H9 (cell line): ENCODE measurements around the gene MRAS. TPM values are rescaled to one million over a fixed set of nuclear protein-coding genes. Genes with fewer than 3 reads are reported as not detected.
A peak's percentile ranks its signal among the peaks of the same experiment; 100 is the strongest.

Source experiments
- DNase-seq: peaks from one replicate; pipeline ENCODE4 v3.0.0-alpha.2; 2017
- H2AFZ ChIP-seq: one replicate; pipeline ENCODE4 v1.6.1; 2013; ENCODE audit warnings: mild to moderate bottlenecking, low read length, control low read depth, moderate library complexity
- H2AK5ac ChIP-seq: 2 replicates; pipeline ENCODE4 v1.6.1; 2013; ENCODE audit warnings: low read length, control low read depth, mixed read lengths; ENCODE audit not compliant: insufficient read length
- H2BK120ac ChIP-seq: one replicate; pipeline ENCODE4 v1.6.1; 2013; ENCODE audit warnings: low read depth, mild to moderate bottlenecking, low read length, control low read depth, inconsistent platforms; ENCODE audit not compliant: poor library complexity, severe bottlenecking
- H2BK12ac ChIP-seq: 2 replicates; pipeline ENCODE4 v1.6.1; 2013; ENCODE audit warnings: low read length, control low read depth, mixed read lengths, low read depth; ENCODE audit not compliant: insufficient read length
- H2BK15ac ChIP-seq: 2 replicates; pipeline ENCODE4 v1.6.1; 2013; ENCODE audit warnings: low read depth, low read length, control low read depth
- H2BK20ac ChIP-seq: one replicate; pipeline ENCODE4 v1.6.1; 2013; ENCODE audit warnings: low read depth, mild to moderate bottlenecking, low read length, control low read depth, inconsistent platforms; ENCODE audit not compliant: poor library complexity, severe bottlenecking
- H2BK5ac ChIP-seq: 2 replicates; pipeline ENCODE4 v1.6.1; 2013; ENCODE audit warnings: low read length, control low read depth, mixed read lengths; ENCODE audit not compliant: insufficient read length
- H3K14ac ChIP-seq: 2 replicates; pipeline ENCODE4 v1.6.1; 2013; ENCODE audit warnings: low read length, control low read depth; ENCODE audit not compliant: insufficient read depth
- H3K18ac ChIP-seq: 2 replicates; pipeline ENCODE4 v1.6.1; 2013; ENCODE audit warnings: low read depth, mild to moderate bottlenecking, mixed read lengths, low read length, control low read depth; ENCODE audit not compliant: insufficient read length
- H3K23ac ChIP-seq: 2 replicates; pipeline ENCODE4 v1.6.1; 2013; ENCODE audit warnings: low read length, control low read depth, mixed read lengths, low read depth; ENCODE audit not compliant: insufficient read length
- H3K23me2 ChIP-seq: 2 replicates; pipeline ENCODE4 v1.6.1; 2013; ENCODE audit warnings: low read depth, mild to moderate bottlenecking, mixed read lengths, low read length, control low read depth; ENCODE audit not compliant: insufficient read length, poor library complexity, severe bottlenecking
- H3K27ac ChIP-seq: 2 replicates; pipeline ENCODE4 v1.5.1; 2013; ENCODE audit warnings: low read length, control low read depth, mixed read lengths, low read depth; ENCODE audit not compliant: insufficient read length
- H3K27me3 ChIP-seq: 2 replicates; pipeline ENCODE4 v1.6.1; 2013; ENCODE audit warnings: low read length, control low read depth, inconsistent platforms; ENCODE audit not compliant: insufficient read depth
- H3K4ac ChIP-seq: 2 replicates; pipeline ENCODE4 v1.6.1; 2013; ENCODE audit warnings: low read depth, mild to moderate bottlenecking, control low read depth, inconsistent platforms, low read length, moderate library complexity
- H3K4me1 ChIP-seq: 2 replicates; pipeline ENCODE4 v1.6.1; 2013; ENCODE audit warnings: low read length, control low read depth, inconsistent platforms; ENCODE audit not compliant: insufficient read depth
- H3K4me2 ChIP-seq: 2 replicates; pipeline ENCODE4 v1.6.1; 2013; ENCODE audit warnings: low read length, control low read depth, mixed read lengths; ENCODE audit not compliant: insufficient read length, insufficient read depth
- H3K56ac ChIP-seq: 2 replicates; pipeline ENCODE4 v1.6.1; 2013; ENCODE audit warnings: low read depth, mild to moderate bottlenecking, mixed read lengths, low read length, control low read depth; ENCODE audit not compliant: insufficient read length
- H3K79me1 ChIP-seq: 2 replicates; pipeline ENCODE4 v1.6.1; 2013; ENCODE audit warnings: low read depth, mild to moderate bottlenecking, moderate library complexity, low read length, control low read depth, inconsistent platforms; ENCODE audit not compliant: insufficient read depth, poor library complexity, severe bottlenecking
- H3K79me2 ChIP-seq: 2 replicates; pipeline ENCODE4 v1.6.1; 2013; ENCODE audit warnings: low read length, control low read depth, inconsistent platforms; ENCODE audit not compliant: insufficient read depth
- H3K9ac ChIP-seq: 2 replicates; pipeline ENCODE4 v1.6.1; 2013; ENCODE audit warnings: low read length, control low read depth, mixed read lengths; ENCODE audit not compliant: insufficient read length; ENCODE audit errors: extremely low read depth
- H3K9me3 ChIP-seq: one replicate; pipeline ENCODE4 v1.6.1; 2013; ENCODE audit warnings: low read depth, low read length, inconsistent platforms; ENCODE audit not compliant: control insufficient read depth
- H3T11ph ChIP-seq: one replicate; pipeline ENCODE4 v1.6.1; 2013; ENCODE audit warnings: mild to moderate bottlenecking, low read length, control low read depth, inconsistent platforms
- H4K20me1 ChIP-seq: one replicate; pipeline ENCODE4 v1.6.1; 2013; ENCODE audit not compliant: control insufficient read depth, insufficient read length, insufficient read depth
- H4K5ac ChIP-seq: 2 replicates; pipeline ENCODE4 v1.6.1; 2013; ENCODE audit warnings: low read depth, mild to moderate bottlenecking, mixed read lengths, low read length, control low read depth; ENCODE audit not compliant: insufficient read length
- H4K8ac ChIP-seq: replicated peaks from 2 replicates; pipeline ENCODE4 v1.6.1; 2013; ENCODE audit warnings: low read length, control low read depth, mixed read lengths, low read depth; ENCODE audit not compliant: insufficient read length
- H4K91ac ChIP-seq: 2 replicates; pipeline ENCODE4 v1.6.1; 2013; ENCODE audit warnings: low read depth, mild to moderate bottlenecking, moderate library complexity, mixed read lengths, low read length, control low read depth; ENCODE audit not compliant: insufficient read length
- H3K27ac Mint-ChIP-seq, 3 experiments: 2 replicates in 2 of 3; 3 replicates in 1 of 3; pipeline ENCODE4 v1.8.0; 2020 to 2021; ENCODE audit warnings: mixed read lengths in 3 of 3, mild to moderate bottlenecking in 1 of 3, moderate library complexity in 1 of 3
- H3K27me3 Mint-ChIP-seq: 2 replicates; pipeline ENCODE4 v1.8.0; 2021; ENCODE audit warnings: low read depth, mild to moderate bottlenecking, moderate library complexity, mixed read lengths
- H3K36me3 Mint-ChIP-seq, 3 experiments: 2 replicates in 2 of 3; 3 replicates in 1 of 3; pipeline ENCODE4 v1.8.0; 2020 to 2021; ENCODE audit warnings: low read depth in 3 of 3, mixed read lengths in 3 of 3; ENCODE audit not compliant: insufficient read depth in 1 of 3
- H3K4me1 Mint-ChIP-seq, 2 experiments: 2 replicates each; pipeline ENCODE4 v1.8.0; 2020; ENCODE audit warnings: mixed read lengths in 2 of 2
- H3K4me3 Mint-ChIP-seq, 2 experiments: 2 replicates in 1 of 2; 3 replicates in 1 of 2; pipeline ENCODE4 v1.8.0; 2020 to 2021; ENCODE audit warnings: mild to moderate bottlenecking in 2 of 2, mixed read lengths in 2 of 2, moderate library complexity in 1 of 2
- H3K9me3 Mint-ChIP-seq, 2 experiments: 2 replicates in 1 of 2; 3 replicates in 1 of 2; pipeline ENCODE4 v1.8.0; 2020; ENCODE audit warnings: mild to moderate bottlenecking in 2 of 2, mixed read lengths in 2 of 2, moderate library complexity in 1 of 2
- WGBS: extraction: QIAGEN DNeasy Blood & Tissue Kit; methylation state at CpG from one replicate; pipeline ENCODE4 v1.1.7; 2013; ENCODE audit warnings: missing lambda C conversion rate, low lambda C conversion rate, mixed read lengths; ENCODE audit not compliant: insufficient read length; ENCODE audit errors: extremely low coverage; 5-methylcytosine and 5-hydroxymethylcytosine counted together
- total RNA-seq: library from RNA; stranded (reverse); gene quantifications from 2 replicates; pipeline ENCODE4 v1.2.1, GENCODE V29; 2021
- TF ChIP-seq, protein P1 (sequence below): fragments of 200-600 bp; sonication (generic); conservative IDR thresholded peaks from 3 replicates; pipeline ENCODE4 v1.8.0; 2021; ENCODE audit warnings: antibody characterized with exemption, mild to moderate bottlenecking

MRAS gene
- total RNA-seq, 1 experiment from 2014 or later: 10.9 TPM

GRCh38 chr3:138338244-138338643 lies 10.1 kb upstream of the MRAS start:
- peaks cover 25 to 29% of the 10 kb centered on the region in 2 experiments for H3K4me1 Mint-ChIP-seq
- Histone ChIP-seq H3K4ac (no peak overlapping the region), H3K27me3 (no peaks in the 10 kb centered on the region), H2BK15ac (no peak overlapping the region), H2BK5ac (no peak overlapping the region), H3T11ph (no peak overlapping the region), H3K27ac (no peak overlapping the region), H3K23ac (no peak overlapping the region), H3K9ac (no peak overlapping the region), H3K23me2 (no peaks in the 10 kb centered on the region), H3K18ac (no peak overlapping the region), H3K79me2 (no peaks in the 10 kb centered on the region), H2BK20ac (no peak overlapping the region), H2BK12ac (no peak overlapping the region), H3K9me3 (no peaks in the 10 kb centered on the region), H4K8ac (no peak overlapping the region), H3K79me1 (no peaks in the 10 kb centered on the region), H3K4me2 (no peak overlapping the region), H4K91ac (no peak overlapping the region), H3K14ac (no peak overlapping the region), H2BK120ac (no peak overlapping the region), H4K5ac (no peak overlapping the region), H3K56ac (no peak overlapping the region), H4K20me1 (no peaks in the 10 kb centered on the region), H2AK5ac (no peak overlapping the region), H3K4me1 (peaks cover 11% of the 10 kb centered on the region; the same call in 1 of the 2 replicates), H2AFZ (no peak overlapping the region)
- no peaks in the 10 kb centered on the region for H3K36me3 Mint-ChIP-seq
- H3K4me3 Mint-ChIP-seq: no peak overlapping the region
- H3K9me3 Mint-ChIP-seq: no peaks in the 10 kb centered on the region
- DNase-seq: no peak
- H3K27ac Mint-ChIP-seq: peak overlapping the region in 1 of 3 experiments; percentile 21; a peak in 1 of 7 replicates
- WGBS: no CpG with 5 or more reads among the region's 5 CpGs
- TF ChIP-seq, protein P1, sequence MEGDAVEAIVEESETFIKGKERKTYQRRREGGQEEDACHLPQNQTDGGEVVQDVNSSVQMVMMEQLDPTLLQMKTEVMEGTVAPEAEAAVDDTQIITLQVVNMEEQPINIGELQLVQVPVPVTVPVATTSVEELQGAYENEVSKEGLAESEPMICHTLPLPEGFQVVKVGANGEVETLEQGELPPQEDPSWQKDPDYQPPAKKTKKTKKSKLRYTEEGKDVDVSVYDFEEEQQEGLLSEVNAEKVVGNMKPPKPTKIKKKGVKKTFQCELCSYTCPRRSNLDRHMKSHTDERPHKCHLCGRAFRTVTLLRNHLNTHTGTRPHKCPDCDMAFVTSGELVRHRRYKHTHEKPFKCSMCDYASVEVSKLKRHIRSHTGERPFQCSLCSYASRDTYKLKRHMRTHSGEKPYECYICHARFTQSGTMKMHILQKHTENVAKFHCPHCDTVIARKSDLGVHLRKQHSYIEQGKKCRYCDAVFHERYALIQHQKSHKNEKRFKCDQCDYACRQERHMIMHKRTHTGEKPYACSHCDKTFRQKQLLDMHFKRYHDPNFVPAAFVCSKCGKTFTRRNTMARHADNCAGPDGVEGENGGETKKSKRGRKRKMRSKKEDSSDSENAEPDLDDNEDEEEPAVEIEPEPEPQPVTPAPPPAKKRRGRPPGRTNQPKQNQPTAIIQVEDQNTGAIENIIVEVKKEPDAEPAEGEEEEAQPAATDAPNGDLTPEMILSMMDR: no peak
- peaks cover 2% of the 10 kb centered on the region; the same call in 1 of the 2 replicates for H3K27me3 Mint-ChIP-seq
